Pancreas (tissue), 10 donors: Measurements from ENCODE around the gene PEX14. TPM values are rescaled to one million over a fixed set of nuclear protein-coding genes. Genes with fewer than 3 reads are reported as not detected.
A peak's percentile ranks its signal among the peaks of the same experiment; 100 is the strongest.

Experiments
- ATAC-seq, 4 donors: fragments of 200-7000 bp; cut with Tn5 transposase; one replicate each; pipeline versions ENCODE4 v1.8.0 to v1.9.1; 2020; ENCODE audit warnings: mild to moderate bottlenecking in 4 of 4, moderate library complexity in 4 of 4
- DNase-seq, 6 donors: peaks; one replicate each; pipeline ENCODE4 v3.0.0-alpha.2; 2020
- FAIRE-seq: peaks from 2 replicates; lab custom pipeline; 2012; peaks lifted over from hg19 to GRCh38; lab: Jason Lieb, UNC
- H3K27ac ChIP-seq, 4 donors: fragments of 200-600 bp; sonication (generic); 1 replicate in 3 of 4; 2 replicates in 1 of 4; pipeline versions ENCODE4 v1.5.0 to v1.8.0; 2020
- H3K27me3 ChIP-seq, 4 donors: fragments of 200-600 bp; one replicate each; pipeline ENCODE4 v1.8.0; 2021
- H3K36me3 ChIP-seq, 3 donors: fragments of 200-600 bp; sonication (generic) in 1 of 3; one replicate each; pipeline versions ENCODE4 v1.5.0 to v1.8.0; 2020 to 2021
- H3K4me1 ChIP-seq, 3 donors: fragments of 200-600 bp; one replicate each; pipeline ENCODE4 v1.8.0; 2021
- H3K4me3 ChIP-seq, 4 donors: fragments of 200-600 bp; sonication (generic) in 2 of 4; one replicate each; pipeline versions ENCODE4 v1.5.0 to v1.8.0; 2020 to 2021
- H3K9me3 ChIP-seq, 4 donors: fragments of 200-600 bp; one replicate each; pipeline ENCODE4 v1.8.0; 2021
- WGBS, 2 donors: extraction: QIAGEN DNeasy Blood & Tissue Kit; methylation state at CpG; one replicate each; pipeline ENCODE4 v1.1.7; 2013; 5-methylcytosine and 5-hydroxymethylcytosine counted together
- intact Hi-C, 3 donors: fragments of 100-400 bp; cut with DNase I; formaldehyde crosslinking; loops; one replicate each; pipeline versions ENCODE4 v1.11.1 to v1.14.2; 2022
- polyA plus RNA-seq, 2 donors: library from polyadenylated mRNA; stranded (reverse); fragments of 200-250 nt; gene quantifications; one replicate each; pipeline ENCODE4 v1.2.3, GENCODE V29; 2013
- total RNA-seq, 6 donors: library from RNA; stranded (reverse); fragmentation: NEBNext Ultra II Directional in 4 of 6; extraction: Animal tissue kit (Norgen Biotek cat#: 25700) in 4 of 6; gene quantifications; one replicate each; pipeline versions ENCODE4 v1.2.1 to v1.2.4, GENCODE V29; 2021 to 2023
- TF ChIP-seq, protein P1 (sequence below), 4 donors: fragments of 200-600 bp; sonication (generic) in 3 of 4; IDR thresholded peaks; one replicate each; pipeline versions ENCODE4 v1.5.0 to v1.8.0; 2021; ENCODE audit warnings: antibody characterized with exemption in 4 of 4
- donor health status: healthy with polysubstance abuse.
- donor health status: DM: no; HTN: no; CAD: no; lungs with moderate emphysema.
- donor health status: DM: no; HTN: no; CAD: no.
- donor health status: control.
- donor health status: control.
- donor health status: Bipolar disorder and iron deficiency.
- donor health status: DM: yes; HTN: yes; CAD: no.
- donor health status: DM: no; HTN: no; CAD: no.
- donor health status: DM: no; HTN: no; CAD: no.
- donor health status: DM: yes; HTN: yes; CAD: no.

The PEX14 gene
- total and polyA plus RNA-seq, 8 donors = 6.0 to 12.8 (median 8.2) TPM

GRCh38 chr1:10520497-10520896 lies 45.7 kb downstream of the PEX14 start:
- H3K4me3 ChIP-seq = no peak overlapping the region
- ATAC-seq (no peak), DNase-seq (no peak), FAIRE-seq (no peak)
- WGBS, 2 donors = 91 to 92% methylated on average over 6 of the region's 6 CpGs
- no peaks in the 10 kb centered on the region for H3K27me3 ChIP-seq
- H3K4me1 ChIP-seq = peaks cover 7 to 31% (median 27%) of the 10 kb centered on the region in 3 donors
- H3K36me3 ChIP-seq = no peaks in the 10 kb centered on the region
- TF ChIP-seq, protein P1, sequence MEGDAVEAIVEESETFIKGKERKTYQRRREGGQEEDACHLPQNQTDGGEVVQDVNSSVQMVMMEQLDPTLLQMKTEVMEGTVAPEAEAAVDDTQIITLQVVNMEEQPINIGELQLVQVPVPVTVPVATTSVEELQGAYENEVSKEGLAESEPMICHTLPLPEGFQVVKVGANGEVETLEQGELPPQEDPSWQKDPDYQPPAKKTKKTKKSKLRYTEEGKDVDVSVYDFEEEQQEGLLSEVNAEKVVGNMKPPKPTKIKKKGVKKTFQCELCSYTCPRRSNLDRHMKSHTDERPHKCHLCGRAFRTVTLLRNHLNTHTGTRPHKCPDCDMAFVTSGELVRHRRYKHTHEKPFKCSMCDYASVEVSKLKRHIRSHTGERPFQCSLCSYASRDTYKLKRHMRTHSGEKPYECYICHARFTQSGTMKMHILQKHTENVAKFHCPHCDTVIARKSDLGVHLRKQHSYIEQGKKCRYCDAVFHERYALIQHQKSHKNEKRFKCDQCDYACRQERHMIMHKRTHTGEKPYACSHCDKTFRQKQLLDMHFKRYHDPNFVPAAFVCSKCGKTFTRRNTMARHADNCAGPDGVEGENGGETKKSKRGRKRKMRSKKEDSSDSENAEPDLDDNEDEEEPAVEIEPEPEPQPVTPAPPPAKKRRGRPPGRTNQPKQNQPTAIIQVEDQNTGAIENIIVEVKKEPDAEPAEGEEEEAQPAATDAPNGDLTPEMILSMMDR (IDR thresholded peaks at IDR 0.05) = no peak
- intact Hi-C loops = no loop called here
- no peaks in the 10 kb centered on the region for H3K9me3 ChIP-seq
- no peak overlapping the region for H3K27ac ChIP-seq

- Histone ChIP-seq H3K9me3 (no peaks in the 10 kb centered on the region), H3K27ac (no peak overlapping the region), H3K4me1 (peaks cover 7 to 27% (median 27%) of the 10 kb centered on the region in 3 donors), H3K27me3 (no peaks in the 10 kb centered on the region), H3K36me3 (no peaks in the 10 kb centered on the region), H3K4me3 (no peak overlapping the region)
- FAIRE-seq = no peak
- no peak for ATAC-seq
- intact Hi-C loops = no loop called here
- TF ChIP-seq, protein P1 (IDR thresholded peaks at IDR 0.05) = no peak
- 80 to 84% methylated on average over 1 of the region's 1 CpG for WGBS, 2 donors
- no peak for DNase-seq
These were observed 46.2 kb downstream of the PEX14 start for GRCh38 chr1:10520952-10521351.

DNA sequence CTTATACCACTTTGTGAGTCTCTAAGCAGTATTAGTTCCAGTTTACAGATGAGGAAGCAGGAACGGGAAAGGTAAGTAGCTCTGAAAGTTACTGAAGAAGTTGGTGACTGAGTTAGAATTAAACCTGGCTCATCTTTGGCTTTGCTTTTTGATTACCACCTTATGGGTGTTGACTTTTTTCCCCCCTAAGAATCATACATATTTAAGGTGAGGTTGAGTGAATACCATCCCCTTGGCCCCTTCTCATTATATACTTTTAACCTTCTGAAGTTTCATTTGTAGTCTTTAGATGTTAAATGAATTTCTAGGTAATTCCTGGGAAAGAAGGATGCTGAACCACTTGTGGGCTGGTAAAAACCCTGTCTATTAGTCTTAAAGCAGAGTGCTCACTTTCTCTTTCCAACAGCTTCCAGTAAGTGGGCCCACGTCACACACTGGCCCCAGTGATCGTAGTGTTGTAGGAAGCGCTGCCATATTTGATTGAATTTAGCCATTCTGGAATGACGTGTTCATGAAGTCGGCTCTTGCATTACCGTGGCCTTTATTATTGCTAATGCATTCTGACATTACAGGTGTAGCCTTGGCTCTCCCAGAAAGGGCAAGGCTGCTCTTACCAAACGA lies 46.9 kb downstream of the PEX14 start:
- TF ChIP-seq, protein P1 (IDR thresholded peaks at IDR 0.05) = no peak
- 84 to 91% methylated on average over 8 of the region's 8 CpGs for WGBS, 2 donors
- Histone ChIP-seq H3K27me3 (no peaks in the 10 kb centered on the region), H3K4me1 (peaks cover 7 to 23% (median 20%) of the 10 kb centered on the region in 3 donors), H3K9me3 (no peaks in the 10 kb centered on the region), H3K4me3 (no peak overlapping the region), H3K36me3 (no peaks in the 10 kb centered on the region), H3K27ac (no peak overlapping the region)
- intact Hi-C loops = no loop called here
- FAIRE-seq = no peak
- ATAC-seq = no peak
- no peak for DNase-seq

DNA sequence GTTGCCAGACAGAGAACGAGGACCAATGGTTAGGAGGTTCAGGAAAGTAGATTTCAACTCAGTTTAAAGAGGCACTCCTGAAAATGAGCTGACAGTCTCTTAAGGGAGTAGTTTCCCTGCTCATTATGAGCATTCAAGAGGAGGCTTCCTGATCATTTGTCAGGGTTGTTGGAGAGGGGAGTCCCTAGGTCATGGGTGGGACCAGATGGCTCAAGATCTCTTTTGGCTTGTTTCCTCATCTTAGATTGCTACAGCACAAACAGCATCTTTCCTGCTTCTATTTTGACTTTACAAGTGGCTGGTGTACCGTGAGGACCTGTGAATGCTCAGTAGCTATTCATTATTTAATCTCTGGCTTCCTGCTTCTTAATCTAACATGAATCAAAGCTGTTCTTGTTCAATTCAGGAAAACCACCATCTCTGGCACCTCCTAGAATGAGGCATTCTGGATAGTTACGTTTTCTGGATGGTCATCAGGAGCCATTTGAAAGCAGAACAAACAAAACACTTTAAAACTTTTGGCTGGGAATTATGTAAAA lies 47.6 kb downstream of the PEX14 start:
- Histone ChIP-seq H3K27me3 (no peaks in the 10 kb centered on the region), H3K27ac (no peak overlapping the region), H3K9me3 (no peaks in the 10 kb centered on the region), H3K4me1 (peaks cover 7 to 20% (median 17%) of the 10 kb centered on the region in 3 donors), H3K36me3 (no peaks in the 10 kb centered on the region), H3K4me3 (no peak overlapping the region)
- ATAC-seq = peak in 2 of 4 donors; percentile 14 to 37
- TF ChIP-seq, protein P1 (IDR thresholded peaks at IDR 0.05) = no peak
- FAIRE-seq = no peak
- WGBS, 2 donors = 45 to 48% methylated on average over 3 of the region's 3 CpGs
- intact Hi-C loops = no loop called here
- DNase-seq = no peak

DNA sequence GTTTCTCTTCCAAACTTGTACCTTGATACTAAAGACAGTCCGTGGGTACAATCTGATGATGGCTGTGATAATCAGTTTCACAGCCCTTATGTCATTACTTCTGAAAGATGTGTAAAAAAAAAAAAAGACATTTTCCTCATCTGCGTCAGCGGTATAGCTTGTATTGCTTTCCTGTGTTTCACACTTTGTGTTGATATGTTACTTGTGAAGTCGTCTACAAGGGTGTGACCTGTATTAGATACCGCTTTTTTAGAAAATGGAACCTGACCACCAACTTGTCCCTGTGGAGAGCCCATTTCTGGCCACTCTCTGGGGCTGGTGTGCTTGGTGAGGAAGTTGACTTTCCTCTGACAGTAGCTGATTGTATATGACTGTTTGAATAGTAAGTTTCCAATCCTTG lies 50.5 kb downstream of the PEX14 start:
- Histone ChIP-seq H3K9me3 (no peaks in the 10 kb centered on the region), H3K27me3 (no peaks in the 10 kb centered on the region), H3K4me3 (no peak overlapping the region), H3K36me3 (no peaks in the 10 kb centered on the region), H3K4me1 (peaks cover 7 to 28% (median 26%) of the 10 kb centered on the region in 3 donors), H3K27ac (no peak overlapping the region)
- ATAC-seq (no peak), FAIRE-seq (no peak), DNase-seq (no peak)
- intact Hi-C loops = no loop called here
- WGBS, 2 donors = 91 to 95% methylated on average over 5 of the region's 5 CpGs
- TF ChIP-seq, protein P1 (IDR thresholded peaks at IDR 0.05) = no peak
